Measurements from ENCODE around the gene SMARCA4. TPM values are rescaled to one million over a fixed set of nuclear protein-coding genes. Genes with fewer than 3 reads are reported as not detected.

Gene SMARCA4
- total RNA-seq, 4 donors from 2014 or later: 78.4 to 115 (median 81.7) TPM

- H3K4me3 ChIP-seq (ENCODE audit: low read depth, poor library complexity, severe bottlenecking): no peak overlapping the region
- no peak for TF ChIP-seq POLR2A (IDR thresholded peaks at IDR 0.05)
- no peak for TF ChIP-seq CTCF (IDR thresholded peaks at IDR 0.05)
- intact Hi-C loops (cut with DNase I; ENCODE audit: low total_unique reads): no loop called here
- 93% methylated on average over 43 of the region's 43 CpGs for WGBS, 2 donors
- no peak for DNase-seq (ENCODE audit: low spot score in 2 of 2)
Measured at GRCh38 chr19:11059511-11060358, 98.9 kb downstream of the SMARCA4 start.

- no peak for DNase-seq (ENCODE audit: low spot score in 2 of 2)
- WGBS, 2 donors: 84 to 89% methylated on average over 14 of the region's 14 CpGs
- intact Hi-C loops (cut with DNase I; ENCODE audit: low total_unique reads): no loop called here
- no peak overlapping the region for H3K4me3 ChIP-seq (ENCODE audit: low read depth, poor library complexity, severe bottlenecking)
- no peak for TF ChIP-seq CTCF (IDR thresholded peaks at IDR 0.05)
- TF ChIP-seq POLR2A (IDR thresholded peaks at IDR 0.05): no peak
Measured at GRCh38 chr19:11061952-11062351, 101.1 kb downstream of the SMARCA4 start.

GRCh38 chr19:11063434-11063833 lies 102.6 kb downstream of the SMARCA4 start:
- no peak for TF ChIP-seq POLR2A (IDR thresholded peaks at IDR 0.05)
- no peak for TF ChIP-seq CTCF (IDR thresholded peaks at IDR 0.05)
- intact Hi-C loops (cut with DNase I; ENCODE audit: low total_unique reads): no loop called here
- 75 to 96% methylated on average over 3 of the region's 3 CpGs for WGBS, 2 donors
- H3K4me3 ChIP-seq (ENCODE audit: low read depth, poor library complexity, severe bottlenecking): no peak overlapping the region
- no peak for DNase-seq (ENCODE audit: low spot score in 2 of 2)

GRCh38 chr19:11064831-11065303 lies 104.0 kb downstream of the SMARCA4 start:
- TF ChIP-seq POLR2A (IDR thresholded peaks at IDR 0.05) (no peak), CTCF (IDR thresholded peaks at IDR 0.05) (no peak)
- no peak for DNase-seq (ENCODE audit: low spot score in 2 of 2)
- WGBS, 2 donors: 83 to 87% methylated on average over 7 to 10 of the region's 10 CpGs
- no peak overlapping the region for H3K4me3 ChIP-seq (ENCODE audit: low read depth, poor library complexity, severe bottlenecking)
- intact Hi-C loops (cut with DNase I; ENCODE audit: low total_unique reads): no loop called here

- no peak for DNase-seq (ENCODE audit: low spot score in 2 of 2)
- intact Hi-C loops (cut with DNase I; ENCODE audit: low total_unique reads): no loop called here
- WGBS, 2 donors: 96 to 100% methylated on average over 5 of the region's 5 CpGs
- no peak overlapping the region for H3K4me3 ChIP-seq (ENCODE audit: low read depth, poor library complexity, severe bottlenecking)
- TF ChIP-seq POLR2A (IDR thresholded peaks at IDR 0.05): no peak
- no peak for TF ChIP-seq CTCF (IDR thresholded peaks at IDR 0.05)
Measured at GRCh38 chr19:11066326-11066725, 105.5 kb downstream of the SMARCA4 start.

Measured in lower leg skin (tissue), 4 donors.